Stimulated activated CD4-positive, alpha-beta T cell treated with anti-CD3 and anti-CD28 coated beads, Interleukin-2, amount 100 ng/mL, for 48 hours (primary cell): ENCODE measurements around the gene RGS1.

Experiments
- DNase-seq, 2 donors: peaks; one replicate each; pipeline ENCODE4 v3.0.0-alpha.2; 2020

Gene RGS1

GRCh38 chr1:192627901-192628300 lies 52.3 kb downstream of the RGS1 start:
- no peak for DNase-seq

- DNase-seq = no peak
Observed at GRCh38 chr1:192628396-192629057, 53.0 kb downstream of the RGS1 start.

- no peak for DNase-seq
Observed at GRCh38 chr1:192629612-192630011, 54.0 kb downstream of the RGS1 start.
